Testis (tissue), 2 donors: Measurements from ENCODE around the gene LUC7L2.

Source experiments
- CTCF ChIP-seq, 3 experiments: fragments of 450-650 bp in 2 of 3; fragments of 200-600 bp in 1 of 3; sonication (generic) in 1 of 3; IDR thresholded peaks; one replicate each; pipeline ENCODE4 v1.5.1; 2016 to 2019; ENCODE audit warnings: antibody characterized with exemption in 3 of 3, mild to moderate bottlenecking in 2 of 3, moderate library complexity in 1 of 3
- POLR2A ChIP-seq: fragments of 450-650 bp; IDR thresholded peaks from one replicate; pipeline ENCODE4 v1.6.1; 2017; ENCODE audit warnings: antibody characterized with exemption, mild to moderate bottlenecking, moderate library complexity

GRCh38 chr7:139351027-139351426 is 8.7 kb upstream of the LUC7L2 start:
- TF ChIP-seq CTCF (IDR thresholded peaks at IDR 0.05), result no peak
- no peak for TF ChIP-seq POLR2A
